Endothelial cell (in vitro differentiated cells): Measurements from ENCODE around the gene HUWE1. TPM values are rescaled to one million over a fixed set of nuclear protein-coding genes. Genes with fewer than 3 reads are reported as not detected.
A peak's percentile ranks its signal among the peaks of the same experiment; 100 is the strongest.

ENCODE experiments used
- DNase-seq: peaks from one replicate; pipeline ENCODE4 v3.0.0; 2021; ENCODE audit warnings: low spot score
- H3K27ac Mint-ChIP-seq: one replicate; pipeline ENCODE4 v1.8.0; 2021; ENCODE audit warnings: mixed read lengths, inconsistent platforms; ENCODE audit not compliant: unreplicated experiment
- H3K27me3 Mint-ChIP-seq: one replicate; pipeline ENCODE4 v1.8.0; 2021; ENCODE audit warnings: mild to moderate bottlenecking, moderate library complexity, mixed read lengths, inconsistent platforms; ENCODE audit not compliant: unreplicated experiment
- H3K36me3 Mint-ChIP-seq: one replicate; pipeline ENCODE4 v1.8.0; 2021; ENCODE audit warnings: mild to moderate bottlenecking, low read depth, mixed read lengths, inconsistent platforms; ENCODE audit not compliant: unreplicated experiment
- H3K4me1 Mint-ChIP-seq: one replicate; pipeline ENCODE4 v1.8.0; 2021; ENCODE audit warnings: mild to moderate bottlenecking, mixed read lengths, inconsistent platforms; ENCODE audit not compliant: unreplicated experiment
- H3K4me3 Mint-ChIP-seq: one replicate; pipeline ENCODE4 v1.8.0; 2021; ENCODE audit warnings: mild to moderate bottlenecking, mixed read lengths, inconsistent platforms; ENCODE audit not compliant: unreplicated experiment
- H3K9me3 Mint-ChIP-seq: one replicate; pipeline ENCODE4 v1.8.0; 2021; ENCODE audit warnings: mixed read lengths, inconsistent platforms; ENCODE audit not compliant: unreplicated experiment
- CTCF ChIP-seq: fragments of 200-600 bp; sonication (generic); IDR thresholded peaks from one replicate; pipeline ENCODE4 v1.5.0; 2021; ENCODE audit warnings: antibody characterized with exemption; ENCODE audit not compliant: unreplicated experiment
- total RNA-seq: library from RNA; stranded (reverse); fragmentation: NEBNext Ultra II Directional; extraction: Animal tissue kit (Norgen Biotek cat#: 25700); gene quantifications from one replicate; pipeline ENCODE4 v1.2.1, GENCODE V29; 2021; ENCODE audit not compliant: unreplicated experiment

Gene HUWE1
- total RNA-seq, 1 donor from 2014 or later = 270 TPM

DNA sequence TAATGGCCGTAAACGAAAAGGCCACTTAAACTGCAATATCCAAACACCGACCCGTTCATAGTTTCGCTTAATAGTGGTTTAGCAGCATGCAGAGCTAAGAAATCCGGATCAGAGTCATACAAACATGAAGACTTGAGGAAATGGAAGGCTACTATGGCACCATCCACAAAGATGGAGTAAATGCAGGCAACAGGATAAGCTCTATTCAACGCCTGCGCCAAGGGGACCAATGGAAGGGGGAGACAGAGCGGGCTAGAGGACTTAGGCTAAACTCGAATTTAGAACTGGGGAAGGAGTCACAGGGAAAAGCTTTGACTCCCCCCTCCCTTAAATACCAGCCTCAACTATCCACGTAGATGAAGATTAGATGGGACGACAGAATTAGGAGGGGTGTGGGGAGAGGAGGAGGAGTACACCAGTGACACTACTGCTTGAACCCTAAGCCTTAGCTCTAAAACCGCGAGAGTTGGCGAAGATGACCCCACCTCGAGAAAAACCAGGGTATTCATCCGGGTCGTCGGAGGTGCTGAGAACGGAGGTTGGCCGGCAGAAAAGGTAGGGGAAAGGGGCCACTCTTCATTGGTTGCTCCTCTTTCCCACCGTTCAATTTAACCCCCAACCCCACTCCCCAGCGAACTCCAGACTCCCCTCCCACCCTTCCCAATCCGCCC lies 3.5 kb downstream of the HUWE1 start:
- Mint-ChIP-seq H3K36me3 (peaks cover 9% of the 10 kb centered on the region), H3K4me1 (peaks cover 17% of the 10 kb centered on the region), H3K27me3 (peaks cover 7% of the 10 kb centered on the region), H3K4me3 (peak overlapping the region; percentile 96), H3K9me3 (no peaks in the 10 kb centered on the region), H3K27ac (peak overlapping the region; percentile 93)
- DNase-seq = peak; percentile 44
- no peak for TF ChIP-seq CTCF

GRCh38 chrX:53681661-53682060 lies 4.9 kb downstream of the HUWE1 start:
- peak overlapping the region; percentile 96 for H3K4me3 Mint-ChIP-seq
- H3K4me1 Mint-ChIP-seq = peaks cover 17% of the 10 kb centered on the region
- no peak for DNase-seq
- H3K9me3 Mint-ChIP-seq = no peaks in the 10 kb centered on the region
- peaks cover 10% of the 10 kb centered on the region for H3K36me3 Mint-ChIP-seq
- H3K27ac Mint-ChIP-seq = peak overlapping the region; percentile 70
- peaks cover 7% of the 10 kb centered on the region for H3K27me3 Mint-ChIP-seq
- no peak for TF ChIP-seq CTCF

- no peak for DNase-seq
- no peak overlapping the region for H3K4me3 Mint-ChIP-seq
- H3K27ac Mint-ChIP-seq = no peak overlapping the region
- H3K36me3 Mint-ChIP-seq = peaks cover 8% of the 10 kb centered on the region
- H3K4me1 Mint-ChIP-seq = peaks cover 17% of the 10 kb centered on the region
- no peaks in the 10 kb centered on the region for H3K9me3 Mint-ChIP-seq
- TF ChIP-seq CTCF = no peak
- H3K27me3 Mint-ChIP-seq = peaks cover 5% of the 10 kb centered on the region
These were observed 7.9 kb downstream of the HUWE1 start for GRCh38 chrX:53678667-53679066.

- peaks cover 10% of the 10 kb centered on the region for H3K4me1 Mint-ChIP-seq
- no peaks in the 10 kb centered on the region for H3K9me3 Mint-ChIP-seq
- H3K27ac Mint-ChIP-seq = no peak overlapping the region
- H3K27me3 Mint-ChIP-seq = no peaks in the 10 kb centered on the region
- peaks cover 8% of the 10 kb centered on the region for H3K36me3 Mint-ChIP-seq
- no peak overlapping the region for H3K4me3 Mint-ChIP-seq
- TF ChIP-seq CTCF = no peak
- DNase-seq = no peak
These were observed 9.2 kb downstream of the HUWE1 start for GRCh38 chrX:53677286-53677685.

- no peak overlapping the region for H3K4me3 Mint-ChIP-seq
- DNase-seq = no peak
- no peaks in the 10 kb centered on the region for H3K9me3 Mint-ChIP-seq
- no peak for TF ChIP-seq CTCF
- no peak overlapping the region for H3K27ac Mint-ChIP-seq
- H3K4me1 Mint-ChIP-seq = no peaks in the 10 kb centered on the region
- no peaks in the 10 kb centered on the region for H3K27me3 Mint-ChIP-seq
- peaks cover 4% of the 10 kb centered on the region for H3K36me3 Mint-ChIP-seq
These were observed 11.9 kb downstream of the HUWE1 start for GRCh38 chrX:53674581-53674980.
